ENCODE data around the gene CLDN22. TPM values are rescaled to one million over a fixed set of nuclear protein-coding genes. Genes with fewer than 3 reads are reported as not detected.

CLDN22 gene
- polyA plus RNA-seq, 1 experiment = 0.06 TPM

GRCh38 chr4:183321516-183321915 is 1.4 kb upstream of the CLDN22 start:
- DNase-seq (ENCODE audit: low read depth) = no peak
- Histone ChIP-seq H3K4me3 (ENCODE audit: low read depth, low read length) (no peak overlapping the region), H3K36me3 (ENCODE audit: control insufficient read depth, insufficient read depth, low read length) (no peaks in the 10 kb centered on the region), H3K27me3 (ENCODE audit: control insufficient read depth, insufficient read depth, low read length) (no peaks in the 10 kb centered on the region)
- CTCF ChIA-PET = no interaction called here
- no peak for TF ChIP-seq CTCF (IDR thresholded peaks at IDR 0.05; ENCODE audit: insufficient read depth, low read depth, low read length)
- POLR2A ChIA-PET = no interaction called here

GRCh38 chr4:183321079-183321478 is 1.0 kb upstream of the CLDN22 start:
- no peak for TF ChIP-seq CTCF (IDR thresholded peaks at IDR 0.05; ENCODE audit: insufficient read depth, low read depth, low read length)
- H3K36me3 ChIP-seq (ENCODE audit: control insufficient read depth, insufficient read depth, low read length) = no peaks in the 10 kb centered on the region
- H3K4me3 ChIP-seq (ENCODE audit: low read depth, low read length) = no peak overlapping the region
- ChIA-PET POLR2A (no interaction called here), CTCF (no interaction called here)
- DNase-seq (ENCODE audit: low read depth) = no peak
- no peaks in the 10 kb centered on the region for H3K27me3 ChIP-seq (ENCODE audit: control insufficient read depth, insufficient read depth, low read length)

- Histone ChIP-seq H3K4me3 (ENCODE audit: low read depth, low read length) (no peak overlapping the region), H3K27me3 (ENCODE audit: control insufficient read depth, insufficient read depth, low read length) (no peaks in the 10 kb centered on the region), H3K36me3 (ENCODE audit: control insufficient read depth, insufficient read depth, low read length) (peaks cover 5% of the 10 kb centered on the region)
- POLR2A ChIA-PET = no interaction called here
- no peak for TF ChIP-seq CTCF (IDR thresholded peaks at IDR 0.05; ENCODE audit: insufficient read depth, low read depth, low read length)
- DNase-seq (ENCODE audit: low read depth) = no peak
- CTCF ChIA-PET = interaction anchor here (0.6 kb wide), 2 partner anchors 18 to 69 kb away, joined by 3 to 4 read pairs; no protein-coding TSS in a partner anchor
Measured at GRCh38 chr4:183318656-183319055, 1.4 kb downstream of the CLDN22 start.

GRCh38 chr4:183314806-183315205 is 5.3 kb downstream of the CLDN22 start:
- POLR2A ChIA-PET = no interaction called here
- no peak for TF ChIP-seq CTCF (IDR thresholded peaks at IDR 0.05; ENCODE audit: insufficient read depth, low read depth, low read length)
- Histone ChIP-seq H3K27me3 (ENCODE audit: control insufficient read depth, insufficient read depth, low read length) (no peaks in the 10 kb centered on the region), H3K36me3 (ENCODE audit: control insufficient read depth, insufficient read depth, low read length) (peaks cover 13% of the 10 kb centered on the region), H3K4me3 (ENCODE audit: low read depth, low read length) (no peak overlapping the region)
- no peak for DNase-seq (ENCODE audit: low read depth)
- CTCF ChIA-PET = no interaction called here

- TF ChIP-seq CTCF (IDR thresholded peaks at IDR 0.05; ENCODE audit: insufficient read depth, low read depth, low read length) = no peak
- POLR2A ChIA-PET = no interaction called here
- Histone ChIP-seq H3K36me3 (ENCODE audit: control insufficient read depth, insufficient read depth, low read length) (peaks cover 13% of the 10 kb centered on the region), H3K4me3 (ENCODE audit: low read depth, low read length) (no peak overlapping the region), H3K27me3 (ENCODE audit: control insufficient read depth, insufficient read depth, low read length) (no peaks in the 10 kb centered on the region)
- DNase-seq (ENCODE audit: low read depth) = no peak
- CTCF ChIA-PET = no interaction called here
Measured at GRCh38 chr4:183314336-183314735, 5.7 kb downstream of the CLDN22 start.

Data from BJ (cell line).